ENCODE measurements around the gene DLG2.

DNA sequence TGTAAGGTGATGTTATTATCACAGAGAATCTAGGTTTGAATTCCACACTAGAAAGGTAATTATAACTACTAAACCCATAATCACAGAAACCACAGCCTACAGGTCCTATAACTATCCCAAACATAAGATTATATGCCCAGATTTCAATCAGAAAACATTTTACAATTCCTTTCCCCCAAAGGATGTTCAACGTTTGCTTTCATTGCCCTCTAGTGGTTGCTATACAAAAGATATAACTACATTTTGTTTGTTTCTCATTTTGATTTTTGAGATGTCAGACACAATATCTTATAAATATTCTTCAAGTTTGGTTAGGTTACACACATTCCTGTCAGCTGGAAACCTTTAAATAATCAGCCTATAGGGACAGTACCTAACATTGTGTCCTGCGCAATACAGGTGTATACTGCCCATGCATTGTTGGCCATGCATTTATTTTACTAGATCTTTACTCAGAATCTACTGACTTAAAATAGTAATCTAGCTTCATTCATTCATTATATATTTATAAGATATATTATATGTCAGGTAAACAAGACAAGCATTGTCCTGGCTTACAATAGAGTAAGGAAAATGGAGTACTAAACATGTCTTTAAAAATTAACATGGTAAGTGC is 1810.5 kb downstream of the DLG2 start:
- TF ChIP-seq CTCF (IDR thresholded peaks at IDR 0.05; ENCODE audit: low read depth, low read length, poor library complexity, severe bottlenecking) (peak; percentile 67), EZH2phosphoT487 (IDR thresholded peaks at IDR 0.05; ENCODE audit: borderline replicate concordance, low read length) (no peak)

Measured in DOHH2 (cell line).